HG03571 (cell line): Measurements from ENCODE around the gene HS6ST2.
"Not testable (repeated sequence)": the region's sequence is repeated elsewhere in the genome, so short reads cannot be mapped to it uniquely, and the experiment has no call there.

ENCODE experiments used
- ATAC-seq: cut with Tn5 transposase; IDR thresholded peaks from one replicate; pipeline ENCODE4 v1.9.1; 2021; ENCODE audit not compliant: unreplicated experiment

The HS6ST2 gene

DNA sequence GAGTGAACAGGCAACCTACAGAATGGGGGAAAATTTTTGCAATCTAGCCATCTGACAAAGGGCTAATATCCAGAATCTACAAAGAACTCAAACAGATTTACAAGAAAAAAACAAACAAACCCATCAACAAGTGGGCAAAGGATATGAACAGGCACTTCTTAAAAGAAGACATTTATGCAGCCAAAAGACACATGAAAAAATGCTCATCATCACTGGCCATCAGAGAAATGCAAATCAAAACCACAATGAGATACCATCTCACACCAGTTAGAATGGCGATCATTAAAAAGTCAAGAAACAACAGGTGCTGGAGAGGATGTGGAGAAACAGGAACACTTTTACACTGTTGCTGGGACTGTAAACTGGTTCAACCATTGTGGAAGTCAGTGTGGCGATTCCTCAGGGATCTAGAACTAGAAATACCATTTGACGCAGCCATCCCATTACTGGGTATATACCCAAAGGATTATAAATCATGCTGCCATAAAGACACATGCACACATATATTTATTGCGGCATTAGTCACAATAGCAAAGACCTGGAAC, 13.3 kb downstream of the HS6ST2 start:
- not testable (repeated sequence) for ATAC-seq

- no peak for ATAC-seq
Measured at GRCh38 chrX:132940727-132941327, 17.6 kb downstream of the HS6ST2 start.

- ATAC-seq, result no peak
Measured at GRCh38 chrX:132933170-132933569, 25.3 kb downstream of the HS6ST2 start.

DNA sequence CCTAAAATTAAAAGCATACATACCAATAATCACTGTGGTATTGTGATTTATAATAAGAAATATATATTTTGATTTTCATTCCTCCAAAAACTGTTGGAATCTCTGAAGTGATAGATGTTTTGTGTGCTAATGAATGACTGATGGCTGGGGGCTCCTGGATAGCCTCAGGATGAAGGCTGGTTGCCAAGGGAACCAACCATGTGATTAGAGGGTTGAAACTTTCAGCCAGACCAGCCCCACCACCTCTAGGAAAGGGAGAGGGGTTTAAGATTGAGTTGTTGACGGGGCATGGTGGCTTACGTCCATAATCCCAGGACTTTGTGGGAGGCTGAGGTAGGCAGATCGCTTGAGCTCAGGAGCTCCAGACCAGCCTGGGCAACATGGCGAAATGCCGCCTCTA, 34.0 kb downstream of the HS6ST2 start:
- no peak for ATAC-seq

DNA sequence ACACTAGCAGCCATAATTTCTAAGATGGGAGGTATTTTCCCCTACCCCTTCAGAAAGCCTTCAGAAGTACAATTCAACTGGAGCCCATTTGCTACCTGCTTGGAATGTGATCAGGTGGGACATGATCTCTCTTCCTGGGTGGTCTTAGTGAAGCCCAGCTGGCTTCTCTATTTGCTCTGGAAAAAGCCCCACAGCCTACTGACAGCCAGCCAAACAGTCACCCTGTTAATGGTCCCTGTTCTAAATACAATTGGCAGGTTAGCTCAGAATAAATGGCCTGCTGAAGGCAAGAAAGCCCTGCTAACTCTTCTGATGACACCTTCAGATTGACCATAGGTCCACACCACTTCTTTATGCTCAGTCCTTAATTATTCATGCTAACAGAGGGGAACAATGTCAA, 39.9 kb downstream of the HS6ST2 start:
- no peak for ATAC-seq

DNA sequence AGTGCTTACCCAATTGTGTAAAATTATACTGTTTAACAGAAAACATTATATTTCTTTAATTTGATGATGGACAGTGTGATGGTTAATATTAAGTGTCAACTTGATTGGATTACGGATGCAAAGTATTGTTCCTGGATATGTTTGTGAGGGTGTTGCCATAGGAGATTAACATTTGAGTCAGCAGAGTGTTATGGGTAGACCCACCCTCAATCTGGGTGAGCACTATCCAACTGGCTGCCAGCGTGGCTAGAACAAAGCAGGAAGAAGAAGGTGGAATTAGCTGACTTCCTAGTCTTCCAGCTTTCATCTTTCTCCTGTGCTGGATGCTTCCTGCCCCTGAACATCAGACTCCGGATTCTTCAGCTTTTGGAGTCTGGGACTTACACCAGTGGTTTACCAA, 42.1 kb downstream of the HS6ST2 start:
- ATAC-seq, result no peak

DNA sequence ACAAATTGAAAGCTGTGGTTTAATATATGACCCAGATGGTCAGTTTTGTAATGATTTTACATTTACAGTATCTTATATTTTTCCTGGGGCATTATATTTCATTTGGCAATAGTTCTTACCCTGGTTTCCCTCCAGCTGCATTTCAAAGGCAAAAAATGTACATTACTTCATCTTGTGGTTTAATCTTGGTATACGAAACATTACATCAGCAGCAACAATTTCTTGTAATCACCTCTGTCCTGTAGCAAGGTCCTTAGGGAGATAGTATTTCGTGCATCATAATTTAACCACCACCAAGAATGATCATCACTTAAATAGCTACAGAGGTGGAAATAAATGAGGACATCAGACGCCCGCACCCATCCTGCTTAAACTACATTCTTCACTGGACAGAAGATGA, 48.8 kb downstream of the HS6ST2 start:
- ATAC-seq, result no peak

DNA sequence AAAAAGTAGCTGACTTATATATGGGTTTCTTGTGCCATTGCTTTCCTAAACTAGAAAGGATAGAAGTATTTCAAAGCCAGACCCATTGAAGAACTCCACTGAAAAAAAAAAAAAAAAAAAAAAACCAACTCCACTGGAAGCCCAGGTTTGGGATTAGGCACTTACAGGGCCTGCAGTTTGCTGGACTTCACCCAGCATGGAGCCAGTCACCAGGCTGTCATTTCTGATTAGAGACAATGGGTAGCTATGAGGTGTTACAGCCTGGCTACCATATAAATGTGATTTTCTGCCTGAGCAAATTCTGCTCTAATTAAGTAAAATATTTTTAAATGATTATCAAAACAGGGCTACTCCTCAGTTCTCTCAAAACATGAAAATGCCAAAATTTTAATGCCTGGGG, 49.5 kb downstream of the HS6ST2 start:
- ATAC-seq, result no peak

DNA sequence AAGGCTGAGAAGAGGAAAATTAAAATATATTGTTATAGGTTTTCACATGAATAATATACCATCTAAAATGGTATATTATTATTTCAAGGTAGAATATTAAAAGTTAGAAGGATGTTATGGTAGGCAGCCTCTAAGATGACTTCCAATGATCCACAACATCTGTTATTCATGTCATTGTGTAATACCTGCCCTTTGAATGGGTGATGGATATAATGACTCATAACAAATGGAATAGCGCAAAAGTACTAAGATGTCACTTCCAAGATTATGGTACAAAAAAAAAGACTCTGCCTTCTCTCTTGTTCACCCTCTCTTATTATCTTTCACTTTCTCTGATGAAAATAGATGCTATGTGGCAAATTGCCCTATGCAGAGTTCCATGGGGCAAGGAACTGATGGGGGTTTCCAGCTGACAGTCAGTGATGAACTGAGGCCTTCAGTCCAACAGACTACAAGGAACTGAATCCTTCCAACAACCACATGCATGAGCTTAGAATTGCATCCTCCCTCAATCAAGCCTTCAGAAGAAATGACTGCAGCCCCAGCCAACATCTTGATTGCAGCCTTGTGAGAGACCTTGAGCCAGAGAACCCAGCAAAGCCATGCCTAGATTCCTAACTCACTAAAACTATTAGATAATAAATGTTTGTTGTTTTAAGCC, 57.7 kb downstream of the HS6ST2 start:
- no peak for ATAC-seq

- no peak for ATAC-seq
Measured at GRCh38 chrX:132887569-132887968, 70.9 kb downstream of the HS6ST2 start.

DNA sequence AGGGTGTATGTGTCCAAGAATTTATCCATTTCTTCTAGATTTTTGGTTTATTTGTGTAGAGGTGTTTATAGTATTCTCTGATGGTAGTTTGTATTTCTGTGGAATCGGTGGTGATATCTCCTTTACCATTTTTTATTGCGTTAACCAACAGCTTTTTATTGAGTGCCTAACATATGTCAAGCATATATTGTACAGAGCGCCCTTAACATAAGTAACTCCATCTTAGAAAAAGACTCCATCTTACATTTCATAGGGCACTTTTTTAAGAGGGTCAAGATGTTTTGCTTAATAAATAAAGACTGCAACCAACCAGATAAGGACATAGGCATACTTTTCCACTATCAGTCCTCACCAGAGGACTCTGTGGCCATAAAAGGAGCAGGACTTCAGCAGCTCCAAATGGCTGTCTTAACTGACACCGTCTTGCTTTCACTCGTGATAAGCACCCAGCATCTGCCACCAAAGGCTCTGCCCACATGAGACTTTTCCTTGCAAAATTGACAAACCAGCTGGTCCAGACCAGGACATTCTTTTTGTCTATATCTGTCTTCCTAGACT, 75.0 kb downstream of the HS6ST2 start:
- no peak for ATAC-seq

- ATAC-seq, result not testable (repeated sequence)
Measured at GRCh38 chrX:132880753-132881152, 77.7 kb downstream of the HS6ST2 start.

DNA sequence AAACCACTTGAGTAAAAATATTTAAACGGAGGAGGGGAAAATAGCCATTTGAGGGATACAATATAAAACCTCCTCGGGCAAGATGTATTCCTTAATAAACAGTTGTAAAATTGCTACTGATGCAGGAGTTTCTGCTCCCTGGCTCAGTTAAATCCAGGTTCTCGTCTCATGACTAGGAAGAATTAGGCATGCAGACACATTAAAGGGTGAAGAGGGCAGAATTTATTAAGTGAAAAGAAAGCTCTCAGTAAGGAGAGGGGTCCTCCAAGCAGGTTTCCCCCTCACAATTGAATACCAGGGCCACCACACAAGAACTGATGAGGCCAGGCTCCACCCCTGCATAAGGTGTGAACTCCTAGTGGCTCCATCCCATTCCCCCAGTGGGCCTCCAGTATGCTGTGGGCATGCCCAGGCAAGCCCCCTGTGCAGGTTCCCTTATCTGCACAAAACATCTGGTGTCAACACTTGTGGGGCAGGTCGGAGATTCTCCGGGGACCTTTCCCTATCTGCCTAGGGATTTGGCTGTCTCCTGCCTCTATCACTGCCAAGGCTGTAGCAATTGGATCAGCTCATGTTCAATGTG, 80.4 kb downstream of the HS6ST2 start:
- ATAC-seq, result no peak

DNA sequence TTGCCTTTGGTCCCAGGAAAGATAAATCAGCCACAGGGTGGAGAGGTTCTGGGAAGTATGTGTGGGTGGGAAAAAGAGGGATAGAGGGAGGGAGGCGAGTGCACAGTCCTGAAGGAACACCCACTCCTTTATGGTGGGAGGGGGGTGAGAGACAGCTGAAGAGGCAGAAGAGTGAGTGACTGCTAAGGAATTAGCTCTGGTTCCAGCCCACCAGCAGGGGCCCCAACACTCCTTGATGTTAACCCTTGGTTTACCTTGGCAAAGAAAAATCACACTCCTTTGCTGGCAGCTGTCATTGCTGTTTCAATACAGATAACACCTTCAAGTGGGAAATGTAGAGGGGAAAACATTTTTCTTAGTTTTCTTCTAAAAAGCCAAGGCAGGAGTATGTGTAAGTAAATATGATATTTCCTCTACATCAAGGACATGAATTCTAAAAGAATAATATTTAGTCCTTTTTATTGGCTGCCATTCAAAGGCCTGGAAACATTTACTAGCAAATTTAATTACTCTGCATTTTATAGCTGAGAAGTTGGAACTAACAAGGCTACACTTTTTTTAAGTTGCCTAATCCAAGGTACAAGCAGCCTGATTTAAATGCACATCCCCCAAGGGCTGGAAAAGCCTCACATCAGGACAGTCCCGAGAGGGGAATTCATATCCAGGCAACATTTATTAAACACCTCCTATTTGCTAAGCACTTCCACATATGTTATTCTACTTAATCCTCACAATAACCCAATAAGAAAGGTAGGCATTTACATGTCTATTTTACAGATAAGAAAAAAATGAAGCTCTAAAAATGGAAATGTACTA, 81.7 kb downstream of the HS6ST2 start:
- no peak for ATAC-seq

- no peak for ATAC-seq
Measured at GRCh38 chrX:132875650-132876522, 82.5 kb downstream of the HS6ST2 start.

- no peak for ATAC-seq
Measured at GRCh38 chrX:132862562-132862961, 95.9 kb downstream of the HS6ST2 start.

GRCh38 chrX:132861076-132861475, 97.4 kb downstream of the HS6ST2 start:
- ATAC-seq, result no peak

GRCh38 chrX:132860200-132860599, 98.2 kb downstream of the HS6ST2 start:
- ATAC-seq, result no peak

DNA sequence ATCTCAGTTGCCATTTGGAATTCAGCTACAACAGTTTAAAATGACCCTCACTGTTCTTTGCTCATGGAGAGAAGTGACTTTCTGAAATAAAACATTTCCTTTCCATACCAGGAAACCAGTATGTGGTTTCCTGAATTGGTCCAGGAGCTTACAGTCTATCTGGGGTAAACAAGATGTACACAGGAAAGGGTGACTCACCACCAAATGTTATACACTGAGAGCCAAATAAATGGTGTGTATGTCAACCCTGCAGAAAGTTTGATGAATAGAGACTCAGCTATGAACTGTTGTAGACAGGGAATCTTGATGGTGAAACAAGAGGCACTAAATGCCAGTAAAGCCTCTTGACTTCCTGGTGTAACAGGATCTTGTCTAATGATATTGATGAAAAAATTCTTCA, 100.4 kb downstream of the HS6ST2 start:
- no peak for ATAC-seq

- no peak for ATAC-seq
Measured at GRCh38 chrX:132855780-132856341, 102.6 kb downstream of the HS6ST2 start.
